ENCODE data around the gene KMT2C.
"Not testable (repeated sequence)": the region's sequence is repeated elsewhere in the genome, so short reads cannot be mapped to it uniquely, and the experiment has no call there.

The KMT2C gene

DNA sequence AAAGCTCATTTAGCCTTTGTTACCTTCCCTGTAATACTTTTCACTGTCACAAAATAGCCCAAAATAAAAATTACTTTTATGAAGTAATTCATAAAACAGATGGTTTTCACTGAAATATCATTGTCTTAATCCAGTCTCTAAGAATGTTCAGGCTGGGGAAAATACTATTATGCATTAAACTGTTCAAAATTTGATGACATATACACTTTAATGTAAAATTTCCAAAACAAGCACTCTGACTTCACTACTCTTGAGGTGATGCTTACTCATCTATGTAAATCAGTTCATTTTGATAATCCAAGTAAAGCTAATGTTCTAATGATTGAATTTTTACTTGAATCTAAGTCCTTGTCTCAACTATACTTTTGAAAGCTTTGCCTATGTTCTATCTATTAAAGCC is 127.9 kb downstream of the KMT2C start:
- no peak for DNase-seq (ENCODE audit: low spot score)

DNA sequence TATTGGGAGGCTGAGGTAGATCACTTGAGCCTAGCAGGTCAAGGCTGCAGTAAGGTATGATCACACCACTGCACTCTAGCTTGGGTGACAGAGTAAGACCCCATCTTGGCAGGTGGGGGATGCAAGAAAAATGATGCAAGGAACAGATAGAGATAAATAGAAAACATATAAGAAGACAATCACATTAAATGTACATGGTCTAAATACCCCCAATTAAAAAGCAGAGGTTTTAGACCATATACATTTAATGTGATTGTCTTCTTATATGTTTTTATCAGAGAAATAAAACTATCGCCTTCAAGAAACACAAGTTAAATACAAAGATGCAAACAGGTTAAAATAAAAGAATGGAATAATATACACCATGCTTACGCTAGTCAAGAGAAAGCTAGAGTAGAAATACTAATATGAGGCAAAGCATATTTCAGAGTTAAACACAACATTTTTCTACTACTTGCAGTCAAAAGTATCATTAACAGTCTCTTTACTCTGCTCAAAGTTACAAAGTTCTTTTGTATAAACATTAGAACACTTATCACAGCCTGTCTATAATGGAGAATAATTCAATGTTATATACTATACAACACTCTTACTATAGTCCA is 136.2 kb downstream of the KMT2C start:
- DNase-seq (ENCODE audit: low spot score), result not testable (repeated sequence)

DNA sequence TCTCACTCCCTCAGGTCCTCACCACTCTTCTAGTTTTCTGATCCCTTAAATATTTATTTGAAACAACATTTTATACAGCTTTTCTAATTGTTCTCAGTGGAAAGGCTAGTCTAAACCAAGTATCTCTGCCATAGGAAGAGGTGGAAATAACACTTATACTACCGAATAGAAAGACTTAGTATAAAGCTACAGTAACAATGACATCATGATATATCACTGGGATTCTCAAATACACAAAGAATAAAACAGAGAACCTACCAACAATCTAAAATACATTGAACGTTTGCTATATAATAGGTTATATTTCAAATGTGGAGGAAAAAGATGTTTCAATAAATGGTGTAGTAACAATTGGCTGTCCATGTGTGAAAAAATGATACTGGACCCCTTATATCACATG is 142.9 kb downstream of the KMT2C start:
- DNase-seq (ENCODE audit: low spot score), result no peak

DNA sequence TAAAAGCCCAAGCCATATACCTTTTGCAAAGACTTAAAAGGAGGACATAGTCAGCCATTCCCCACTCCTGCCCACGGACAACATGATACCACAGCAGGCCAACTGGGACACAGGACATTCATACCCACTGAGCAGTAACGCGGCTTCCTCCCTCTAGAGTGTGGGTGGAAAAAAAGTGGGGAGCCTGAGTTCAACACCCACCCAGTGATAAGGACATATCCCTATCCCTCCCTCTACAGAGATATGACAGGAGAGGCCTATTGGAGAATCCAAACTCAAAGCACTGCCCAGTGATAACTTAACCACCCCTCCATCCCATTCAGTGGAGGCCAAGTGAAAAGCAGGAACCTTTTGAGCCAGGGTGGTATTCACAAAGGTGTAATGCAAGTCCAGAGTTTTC is 148.8 kb downstream of the KMT2C start:
- DNase-seq (ENCODE audit: low spot score), result not testable (repeated sequence)

DNA sequence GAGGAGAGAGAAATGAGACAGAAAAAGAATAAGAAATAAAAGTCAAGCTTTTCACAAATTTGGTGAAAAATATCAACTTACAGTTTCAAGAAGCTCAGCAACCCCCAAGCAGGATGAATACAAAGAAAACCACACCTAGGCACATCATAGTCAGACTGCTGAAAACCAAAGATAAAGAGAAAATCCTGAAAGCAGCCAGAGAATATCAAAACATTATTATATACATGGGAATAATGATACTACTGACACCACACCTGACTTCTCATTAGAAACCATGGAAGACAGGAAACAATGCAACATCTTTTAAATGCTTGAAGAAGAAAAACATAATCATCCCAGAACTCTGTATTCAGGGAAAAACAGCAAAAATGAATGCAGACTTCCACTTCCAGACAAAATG is 149.6 kb downstream of the KMT2C start:
- DNase-seq (ENCODE audit: low spot score), result not testable (repeated sequence)

DNA sequence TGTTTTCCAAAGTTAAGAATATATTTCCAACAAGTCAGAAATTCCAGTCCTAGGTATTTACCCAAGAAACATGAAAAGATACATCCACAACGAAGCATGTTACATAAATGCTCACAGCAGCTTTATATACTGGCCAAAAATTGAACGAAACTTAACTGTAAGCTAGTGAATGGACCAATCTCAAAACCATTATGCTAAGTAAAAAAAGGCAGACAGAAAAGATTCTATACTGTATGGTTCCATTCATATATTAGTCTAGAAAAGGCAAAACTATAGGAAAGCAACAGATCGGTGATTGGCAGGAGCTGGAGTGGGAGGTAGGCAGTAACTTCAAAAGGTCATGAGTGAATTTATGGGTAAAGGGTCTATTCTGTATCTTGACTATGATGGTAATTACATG is 150.8 kb downstream of the KMT2C start:
- DNase-seq (ENCODE audit: low spot score), result not testable (repeated sequence)

DNA sequence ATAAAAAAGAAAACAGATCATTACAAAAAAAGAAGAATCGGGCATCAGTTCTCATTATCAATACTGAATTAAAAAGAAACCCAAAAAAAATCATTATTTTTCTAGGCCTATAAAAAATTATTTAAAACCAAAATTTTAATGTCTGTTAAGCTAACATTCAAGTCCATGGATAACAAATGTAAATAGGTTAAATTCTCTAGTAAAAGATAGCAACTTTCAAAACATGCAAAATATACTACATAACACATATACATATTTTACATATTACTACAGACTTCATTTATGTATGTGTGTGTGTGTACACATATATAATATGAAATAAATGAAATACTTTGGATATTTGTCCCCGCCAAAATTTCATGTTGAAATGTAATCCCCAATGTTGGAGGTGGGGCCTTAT is 158.1 kb downstream of the KMT2C start:
- DNase-seq (ENCODE audit: low spot score), result not testable (repeated sequence)

DNA sequence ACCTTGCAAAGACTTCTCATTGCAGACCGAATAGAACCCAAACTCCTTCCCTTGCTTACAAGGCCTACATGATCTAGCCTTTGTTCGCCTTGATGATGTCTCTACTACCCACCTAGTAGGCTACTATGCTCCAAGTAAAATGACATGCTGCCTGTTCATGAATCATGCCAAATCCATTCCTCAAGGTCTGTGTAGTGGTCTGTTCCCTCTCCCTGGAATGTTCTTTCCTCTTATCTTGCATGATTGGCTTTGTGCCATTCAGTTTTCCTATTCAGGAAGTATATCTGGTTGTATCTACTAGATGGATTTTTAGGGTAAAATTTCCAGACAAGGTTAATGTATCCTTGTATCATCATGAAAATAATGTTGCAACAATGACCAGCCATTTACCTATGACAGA is 165.4 kb downstream of the KMT2C start:
- DNase-seq (ENCODE audit: low spot score), result not testable (repeated sequence)

DNA sequence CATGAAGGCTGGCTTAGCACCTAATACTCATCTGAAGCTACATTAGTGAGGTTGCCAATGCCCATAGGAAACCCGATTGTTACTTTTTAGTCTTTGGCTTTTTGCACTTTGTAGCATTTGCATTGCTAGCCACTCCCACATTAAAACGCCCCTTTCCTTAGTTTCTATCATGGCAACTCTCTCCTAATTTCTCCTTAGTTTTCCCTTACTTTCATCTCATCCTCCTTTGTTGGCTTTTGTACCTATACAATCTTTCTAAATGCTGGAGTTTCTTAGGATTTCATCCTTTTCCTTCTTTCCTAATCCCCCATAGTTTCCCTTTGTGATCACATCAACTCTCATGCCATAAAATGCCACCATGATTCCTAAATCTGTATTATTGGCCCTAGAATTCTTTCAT is 168.9 kb downstream of the KMT2C start:
- not testable (repeated sequence) for DNase-seq (ENCODE audit: low spot score)

DNA sequence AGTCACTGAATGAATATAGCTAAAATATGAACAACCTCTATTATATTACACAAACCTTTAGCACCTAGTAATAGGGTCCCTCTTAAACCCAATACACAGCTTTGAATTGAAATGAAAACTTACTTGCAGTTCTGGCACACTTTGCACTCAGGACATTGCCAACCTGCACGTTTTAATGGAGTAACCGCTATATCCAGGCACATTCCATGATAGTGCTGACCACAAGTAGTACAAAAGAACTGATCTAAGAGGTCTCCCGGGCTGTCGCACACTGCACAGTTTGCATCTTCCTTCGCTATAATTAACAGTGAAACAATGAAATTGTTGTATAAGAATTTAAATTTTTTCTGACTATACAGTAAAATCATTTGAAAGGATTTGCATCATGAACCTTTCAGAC is 170.9 kb downstream of the KMT2C start:
- not testable (repeated sequence) for DNase-seq (ENCODE audit: low spot score)

DNA sequence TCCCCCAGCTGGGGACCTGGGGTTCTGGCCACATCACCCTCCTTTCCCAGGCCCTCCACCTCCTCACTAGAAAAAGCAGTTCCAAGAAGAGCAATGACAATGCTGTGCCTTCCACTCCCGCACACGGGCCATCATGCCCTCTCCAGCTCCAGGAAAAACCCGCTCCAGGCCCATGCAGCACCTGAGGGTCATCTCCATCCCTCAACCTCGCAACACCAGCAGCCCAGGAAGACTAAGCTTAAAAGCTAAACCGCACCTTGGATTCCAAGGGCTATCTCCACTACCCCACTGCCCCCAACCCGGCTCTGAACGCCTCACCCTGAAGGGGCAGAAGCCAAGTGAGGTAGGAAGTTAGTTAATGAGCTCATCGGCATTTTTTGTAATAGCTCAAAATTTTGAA is 173.7 kb downstream of the KMT2C start:
- DNase-seq (ENCODE audit: low spot score), result not testable (repeated sequence)

DNA sequence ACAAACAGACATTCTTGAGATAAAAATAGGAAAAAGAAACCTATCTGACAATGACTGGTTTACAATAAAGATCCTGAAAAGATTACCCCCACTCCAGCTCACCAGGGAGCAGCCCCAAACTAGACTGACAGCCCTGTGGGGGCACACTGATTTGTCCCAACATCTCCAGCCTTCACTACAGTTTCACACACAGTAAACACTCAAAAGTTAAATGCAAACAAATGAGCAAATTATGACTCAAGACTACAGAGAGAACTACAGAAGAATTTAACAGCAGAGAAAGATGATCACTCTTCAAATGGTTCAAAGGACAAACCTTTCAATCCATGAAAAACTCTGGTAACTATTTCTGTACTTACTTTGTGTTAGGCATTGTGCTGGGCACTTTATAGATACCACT is 176.2 kb downstream of the KMT2C start:
- DNase-seq (ENCODE audit: low spot score), result not testable (repeated sequence)

DNA sequence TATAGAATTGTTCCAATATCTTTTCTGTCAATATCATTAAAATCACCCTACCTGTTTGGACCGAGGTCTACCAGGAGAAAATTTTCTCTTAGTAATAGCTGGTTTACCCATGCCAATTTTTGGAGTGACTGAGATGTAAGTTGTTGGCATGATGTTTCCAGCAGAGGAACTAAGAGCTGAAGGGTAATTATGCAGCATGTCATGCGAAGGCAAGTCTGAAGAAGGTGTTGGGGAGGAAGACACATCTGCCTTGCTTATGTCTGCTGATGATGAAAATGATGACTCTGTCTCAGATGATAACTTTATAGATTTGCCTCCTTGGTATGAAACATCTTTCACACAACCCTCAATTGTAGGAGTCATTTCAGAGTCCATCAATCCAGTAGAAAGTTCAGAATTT is 188.0 kb downstream of the KMT2C start:
- DNase-seq (ENCODE audit: low spot score), result not testable (repeated sequence)

DNA sequence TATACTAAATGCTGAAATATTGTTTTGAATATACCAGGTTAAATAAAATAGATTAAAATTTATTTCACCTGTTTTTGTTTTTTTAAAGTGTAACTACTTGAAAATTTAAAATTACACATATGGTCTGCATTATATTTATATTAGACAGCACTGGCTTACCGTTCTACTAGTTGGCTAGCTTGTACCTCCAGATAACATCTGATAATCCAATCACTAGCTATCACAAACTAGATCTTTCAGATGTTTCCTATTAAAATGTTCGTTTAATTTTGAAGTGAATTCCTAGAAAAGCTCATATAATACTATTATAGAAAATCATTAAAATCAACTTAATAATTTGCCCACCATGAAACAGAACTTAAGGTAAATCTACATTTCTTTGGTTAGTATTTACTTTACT is 190.4 kb downstream of the KMT2C start:
- DNase-seq (ENCODE audit: low spot score), result not testable (repeated sequence)

DNA sequence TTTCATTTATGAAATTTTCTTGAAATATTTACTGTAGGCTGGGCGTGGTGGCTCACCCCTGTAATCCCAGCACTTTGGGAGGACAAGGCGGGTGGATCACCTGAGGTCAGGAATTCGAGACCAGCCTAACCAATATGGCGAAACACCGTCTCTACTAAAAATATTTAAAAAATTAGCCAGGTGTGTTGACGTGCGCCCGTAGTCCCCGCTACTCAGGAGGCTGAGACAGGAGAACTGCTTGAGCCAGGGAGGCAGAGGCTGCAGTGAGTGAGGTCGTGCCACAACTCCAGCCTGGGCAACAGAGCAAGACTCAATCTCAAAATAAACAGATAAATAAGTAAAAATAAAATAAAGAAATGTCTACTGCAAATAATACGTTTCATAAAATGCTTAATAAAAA is 192.3 kb downstream of the KMT2C start:
- not testable (repeated sequence) for DNase-seq (ENCODE audit: low spot score)

DNA sequence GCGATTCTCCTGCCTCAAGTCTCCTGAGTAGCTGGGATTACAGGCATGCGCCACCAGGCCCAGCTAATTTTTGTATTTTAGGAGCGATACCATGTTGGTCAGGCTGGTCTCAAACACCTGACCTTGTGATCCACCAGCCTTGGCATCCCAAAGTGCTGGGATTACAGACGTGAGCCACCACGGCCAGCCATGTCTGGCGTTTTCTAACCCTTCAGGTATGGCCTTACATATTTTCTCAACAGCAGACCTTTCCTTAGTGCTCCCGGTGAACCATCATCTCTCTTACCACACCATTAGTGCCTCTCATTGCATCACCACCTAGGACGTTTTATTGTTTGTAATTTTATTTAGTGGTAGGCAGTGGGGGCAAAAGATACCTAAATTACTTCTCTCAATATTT is 194.5 kb downstream of the KMT2C start:
- DNase-seq (ENCODE audit: low spot score), result not testable (repeated sequence)

DNA sequence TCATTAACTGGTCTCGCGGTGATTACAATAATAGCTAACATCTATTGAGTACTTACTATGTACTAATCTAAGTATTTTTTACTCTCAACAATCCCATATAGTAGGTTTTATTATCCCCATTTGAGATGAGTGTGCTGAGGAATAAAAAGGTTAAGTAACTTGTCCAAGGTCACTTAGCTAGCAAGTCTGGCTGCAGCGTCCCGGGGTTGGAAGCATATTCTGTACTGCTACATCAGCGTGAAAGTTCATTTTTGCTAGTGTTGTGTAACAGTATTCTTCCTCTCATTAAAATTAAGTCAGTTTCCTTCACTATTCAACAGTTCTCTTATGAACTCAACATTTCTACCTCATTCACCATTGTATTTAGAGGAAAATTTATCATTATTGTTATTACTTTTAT is 199.5 kb downstream of the KMT2C start:
- not testable (repeated sequence) for DNase-seq (ENCODE audit: low spot score)

DNA sequence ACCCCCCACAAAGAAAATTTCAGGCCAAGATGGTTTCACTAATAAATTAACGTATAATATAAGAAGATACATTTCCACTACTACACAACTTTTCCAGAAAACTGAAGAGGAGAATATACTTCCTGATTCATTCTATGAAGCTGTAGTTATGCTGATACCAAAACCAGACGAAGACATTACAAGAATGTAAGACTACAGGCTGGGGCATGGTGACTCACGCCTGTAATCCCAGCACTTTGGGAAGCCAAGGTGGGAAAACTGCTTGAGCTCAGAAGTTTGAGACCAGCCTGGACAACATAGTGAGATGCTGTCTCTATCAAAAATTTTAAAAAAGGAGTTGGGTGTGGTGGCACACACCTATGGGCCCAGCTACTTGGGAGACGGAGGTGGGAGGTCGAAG is 201.4 kb downstream of the KMT2C start:
- DNase-seq (ENCODE audit: low spot score), result not testable (repeated sequence)

DNA sequence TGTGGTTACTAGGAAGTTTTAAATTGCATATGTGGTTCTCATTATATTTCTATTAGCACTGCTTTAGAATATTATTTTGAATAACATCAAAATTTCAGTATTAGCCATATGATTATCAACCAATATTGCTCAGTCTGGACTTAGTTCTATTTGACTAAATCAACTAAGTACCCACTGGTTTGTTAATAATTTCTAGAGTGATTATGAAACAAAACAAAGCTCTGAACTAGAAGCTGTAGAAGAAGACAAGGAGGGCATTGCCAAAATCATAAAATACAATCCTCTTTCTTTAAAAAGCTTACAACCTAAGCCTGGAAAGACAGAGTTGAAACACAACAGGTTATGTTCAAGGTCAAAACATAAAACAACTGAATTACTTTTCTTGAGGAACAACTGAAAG is 204.7 kb downstream of the KMT2C start:
- no peak for DNase-seq (ENCODE audit: low spot score)

DNA sequence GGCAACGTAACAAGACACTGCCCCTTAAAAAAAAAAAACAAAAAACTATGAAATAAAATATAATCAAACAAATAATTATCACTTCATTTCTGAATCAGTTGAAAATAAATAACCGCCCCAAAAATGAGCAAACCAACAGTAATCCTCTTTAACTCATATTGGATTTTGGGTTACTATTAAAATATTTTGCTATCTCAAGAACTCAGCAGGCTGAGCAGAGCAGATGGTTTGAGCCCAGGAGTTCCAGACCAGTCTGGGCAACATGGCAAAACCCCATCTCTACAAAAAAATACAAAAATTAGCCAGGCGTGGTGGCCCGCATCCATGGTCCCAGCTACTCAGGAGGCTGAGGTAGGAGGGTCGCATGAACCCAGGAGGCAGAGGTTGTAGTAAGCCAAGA is 216.2 kb downstream of the KMT2C start:
- DNase-seq (ENCODE audit: low spot score), result not testable (repeated sequence)

DNA sequence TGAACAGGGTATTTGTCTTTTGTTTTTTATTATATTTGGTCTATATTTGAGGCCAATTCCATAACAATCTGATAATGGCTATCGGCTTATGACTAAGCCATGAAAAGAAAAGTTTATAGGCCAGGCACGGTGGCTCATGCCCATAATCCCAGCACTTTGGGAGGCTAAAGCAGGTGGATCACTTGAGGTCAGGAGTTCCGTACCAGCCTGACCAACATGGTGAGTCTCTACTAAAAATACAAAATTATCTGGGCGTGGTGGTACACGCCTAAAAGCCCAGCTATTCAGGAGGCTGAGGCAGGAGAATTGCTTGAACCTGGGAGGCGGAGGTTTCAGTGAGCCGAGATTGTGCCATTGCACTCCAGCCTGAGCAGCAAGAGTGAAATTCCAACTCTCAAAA is 227.0 kb downstream of the KMT2C start:
- DNase-seq (ENCODE audit: low spot score), result not testable (repeated sequence)

DNA sequence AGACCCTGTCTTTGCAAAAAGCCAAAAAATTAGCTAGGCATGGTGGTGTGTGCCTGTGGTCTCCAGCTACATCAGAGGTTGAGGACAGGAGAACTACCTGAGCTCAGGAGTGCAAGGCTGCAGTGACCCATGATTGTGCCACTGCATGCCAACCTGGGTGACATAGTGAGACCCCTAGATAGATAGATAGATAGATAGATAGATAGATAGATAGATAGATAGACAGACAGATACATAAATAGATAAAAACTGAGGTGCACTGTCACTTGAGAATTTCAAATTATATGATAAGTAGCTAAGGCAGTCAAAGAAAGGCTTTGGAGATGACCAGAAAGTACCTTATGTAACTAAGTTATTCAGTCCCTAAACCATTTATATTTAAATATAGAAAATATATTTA is 231.4 kb downstream of the KMT2C start:
- not testable (repeated sequence) for DNase-seq (ENCODE audit: low spot score)

DNA sequence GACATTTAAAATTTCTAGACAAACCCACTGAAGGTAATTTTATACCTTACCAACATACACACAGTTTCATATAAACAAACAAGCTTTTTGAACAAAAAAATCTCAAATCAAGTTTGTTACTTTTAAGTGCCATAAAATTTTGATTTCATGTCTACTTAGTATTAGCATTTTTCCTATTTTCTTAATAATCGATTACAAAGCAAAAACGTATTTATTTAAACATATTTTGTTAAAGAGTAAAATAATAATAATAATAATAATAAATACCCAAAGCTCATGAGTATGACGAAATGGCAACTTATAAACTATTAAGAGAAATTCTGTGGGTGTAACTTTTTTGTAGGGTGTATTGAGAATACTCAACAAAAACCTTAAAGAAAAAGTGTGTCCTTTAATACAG is 232.7 kb downstream of the KMT2C start:
- DNase-seq (ENCODE audit: low spot score), result no peak

DNA sequence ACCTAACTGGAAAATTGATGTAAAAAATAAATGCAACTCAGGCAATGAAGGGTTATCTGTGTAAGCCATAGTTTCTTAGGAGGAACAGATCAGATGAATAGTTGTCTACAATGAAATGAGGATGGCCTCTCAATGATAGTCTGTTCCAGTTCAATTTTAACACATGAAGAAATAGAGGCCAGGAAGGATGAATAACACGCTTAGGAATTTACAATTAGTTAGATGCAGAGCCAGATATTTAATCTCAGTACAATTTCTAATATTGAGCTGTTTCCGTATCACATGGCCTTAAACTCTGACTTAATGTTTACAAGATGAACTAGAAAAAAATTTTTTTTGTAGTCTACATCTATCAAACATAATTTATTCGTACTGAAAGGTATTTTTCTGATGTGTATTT is 233.7 kb downstream of the KMT2C start:
- DNase-seq (ENCODE audit: low spot score), result peak; percentile 8

DNA sequence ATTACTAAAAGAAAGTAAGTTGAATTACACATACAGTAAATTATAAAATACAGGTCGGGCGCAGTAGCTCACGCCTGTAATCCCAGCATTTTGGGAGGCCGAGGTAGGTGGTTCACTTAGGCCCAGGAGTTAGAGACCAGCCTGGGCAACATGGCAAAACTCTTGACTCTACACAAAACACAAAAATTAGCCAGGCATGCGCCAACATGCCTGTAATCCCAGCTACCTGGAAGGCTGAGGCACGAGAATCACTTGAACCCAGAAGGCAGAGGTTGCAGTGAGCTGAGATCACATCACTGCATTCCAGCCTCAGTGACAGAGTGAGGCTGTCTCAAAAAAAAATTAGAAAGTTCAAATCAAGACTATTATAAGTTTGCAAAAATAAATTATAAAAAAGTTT is 235.4 kb downstream of the KMT2C start:
- no peak for DNase-seq (ENCODE audit: low spot score)
